Erythroblast (primary cell): ENCODE results near the gene ARHGEF28.

Experiments
- GATA1 ChIP-seq: IDR thresholded peaks from 2 replicates; pipeline ENCODE4 v1.6.1; 2011; ENCODE audit warnings: low read depth, mild to moderate bottlenecking, control low read depth, low read length, moderate library complexity
- POLR2A ChIP-seq: IDR thresholded peaks from 2 replicates; pipeline ENCODE4 v1.6.1; 2011; ENCODE audit warnings: mild to moderate bottlenecking, low read length

DNA sequence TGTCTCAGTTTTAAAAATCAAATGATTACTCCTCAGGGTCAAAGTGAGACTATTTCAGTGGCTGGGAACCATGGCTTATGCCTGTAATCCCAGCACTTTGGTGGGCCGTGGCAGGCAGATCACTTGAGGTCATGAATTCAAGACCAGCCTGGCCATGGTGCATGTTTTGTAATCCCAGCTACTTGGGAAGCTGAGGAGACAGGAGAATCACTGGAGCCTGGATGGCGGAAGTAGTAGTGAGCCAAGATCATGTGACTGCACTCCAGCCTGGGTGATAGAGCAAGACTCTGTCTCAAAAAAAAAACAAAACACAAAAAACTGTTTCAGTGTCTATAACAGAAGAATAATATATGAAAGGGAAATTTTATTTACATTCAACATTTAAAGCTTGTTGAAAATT lies 182.9 kb downstream of the ARHGEF28 start:
- TF ChIP-seq POLR2A (no peak), GATA1 (no peak)
